ENCODE data around the gene PCNX3.

Gene PCNX3

DNA sequence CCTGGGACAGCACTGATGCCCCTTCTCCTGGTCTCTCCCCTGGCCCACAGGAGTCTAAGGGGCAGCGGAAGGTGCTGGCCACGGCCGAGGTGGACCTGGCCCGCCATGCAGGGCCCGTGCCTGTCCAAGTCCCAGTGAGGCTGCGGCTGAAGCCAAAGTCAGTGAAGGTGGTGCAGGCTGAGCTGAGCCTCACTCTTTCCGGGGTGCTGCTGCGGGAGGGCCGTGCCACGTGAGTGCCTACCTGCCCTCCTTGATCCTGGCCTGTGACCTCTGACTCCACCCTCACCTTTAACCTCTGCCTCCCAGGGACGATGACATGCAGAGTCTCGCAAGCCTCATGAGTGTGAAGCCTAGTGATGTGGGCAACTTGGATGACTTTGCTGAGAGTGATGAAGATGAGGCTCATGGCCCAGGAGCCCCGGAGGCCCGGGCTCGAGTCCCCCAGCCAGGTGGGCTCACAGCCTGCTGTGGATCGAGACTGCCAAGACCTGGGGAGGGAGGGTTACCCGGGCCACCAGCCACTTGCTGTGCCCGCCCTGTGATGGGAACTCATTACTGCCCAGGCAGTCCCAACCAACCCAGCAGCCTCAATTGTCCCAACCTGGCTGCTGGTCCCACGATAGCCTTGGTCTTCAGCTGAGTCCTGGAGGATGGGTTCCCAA is 35.4 kb upstream of the PCNX3 start:
- DNase-seq (ENCODE audit: low read depth in 2 of 2), result no peak
- no peak for TF ChIP-seq CTCF (IDR thresholded peaks at IDR 0.05; ENCODE audit: low read depth, low read length)
- no peak overlapping the region for H3K4me3 ChIP-seq (replicated peaks in 1 of 2; ENCODE audit: low read depth in 2 of 2, low read length in 2 of 2)

DNA sequence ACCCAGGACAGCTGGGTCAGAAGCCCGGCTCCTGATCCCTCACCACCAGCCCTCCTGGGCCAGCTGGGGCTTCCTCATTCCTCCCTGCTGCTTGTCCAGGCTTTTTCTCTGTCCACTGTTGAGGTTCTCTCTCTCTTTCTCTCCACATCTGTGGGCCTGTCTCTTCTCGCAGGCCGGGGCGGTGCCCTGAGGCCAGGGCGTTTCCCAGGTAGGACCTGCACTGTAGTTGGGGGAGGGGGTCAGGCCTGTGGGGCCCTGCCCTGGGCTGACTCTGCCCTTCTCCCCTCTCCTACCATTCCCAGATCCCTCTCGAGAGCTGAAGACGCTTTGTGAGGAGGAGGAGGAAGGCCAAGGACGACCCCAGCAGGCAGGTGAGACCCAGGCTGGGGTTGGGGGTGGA is 34.8 kb upstream of the PCNX3 start:
- TF ChIP-seq CTCF (IDR thresholded peaks at IDR 0.05; ENCODE audit: low read depth, low read length), result no peak
- DNase-seq (ENCODE audit: low read depth in 2 of 2), result no peak
- no peak overlapping the region for H3K4me3 ChIP-seq (replicated peaks in 1 of 2; ENCODE audit: low read depth in 2 of 2, low read length in 2 of 2)

GRCh38 chr11:65581928-65582327 is 33.6 kb upstream of the PCNX3 start:
- TF ChIP-seq CTCF (IDR thresholded peaks at IDR 0.05; ENCODE audit: low read depth, low read length), result no peak
- H3K4me3 ChIP-seq (replicated peaks in 1 of 2; ENCODE audit: low read depth in 2 of 2, low read length in 2 of 2), result no peak overlapping the region
- no peak for DNase-seq (ENCODE audit: low read depth in 2 of 2)

DNA sequence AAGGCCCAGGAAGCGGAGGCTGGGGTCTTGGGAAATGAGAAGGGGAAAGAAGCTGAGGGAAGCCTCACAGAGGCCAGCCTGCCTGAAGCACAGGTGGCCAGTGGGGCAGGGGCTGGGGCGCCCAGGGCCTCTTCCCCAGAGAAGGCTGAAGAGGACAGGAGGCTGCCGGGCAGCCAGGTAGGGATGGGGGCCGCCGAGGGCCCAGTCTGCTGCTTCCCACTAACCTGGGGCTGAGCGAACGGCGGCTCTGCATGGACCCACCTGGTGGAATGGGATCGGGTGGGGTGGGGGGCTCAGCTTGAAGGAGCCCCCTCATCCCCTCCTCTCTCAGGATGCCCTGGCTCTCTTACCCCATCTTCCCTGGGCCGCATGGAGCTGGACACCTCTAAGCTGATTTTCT is 32.0 kb upstream of the PCNX3 start:
- H3K4me3 ChIP-seq (replicated peaks in 1 of 2; ENCODE audit: low read depth in 2 of 2, low read length in 2 of 2), result no peak overlapping the region
- DNase-seq (ENCODE audit: low read depth in 2 of 2), result no peak
- no peak for TF ChIP-seq CTCF (IDR thresholded peaks at IDR 0.05; ENCODE audit: low read depth, low read length)

DNA sequence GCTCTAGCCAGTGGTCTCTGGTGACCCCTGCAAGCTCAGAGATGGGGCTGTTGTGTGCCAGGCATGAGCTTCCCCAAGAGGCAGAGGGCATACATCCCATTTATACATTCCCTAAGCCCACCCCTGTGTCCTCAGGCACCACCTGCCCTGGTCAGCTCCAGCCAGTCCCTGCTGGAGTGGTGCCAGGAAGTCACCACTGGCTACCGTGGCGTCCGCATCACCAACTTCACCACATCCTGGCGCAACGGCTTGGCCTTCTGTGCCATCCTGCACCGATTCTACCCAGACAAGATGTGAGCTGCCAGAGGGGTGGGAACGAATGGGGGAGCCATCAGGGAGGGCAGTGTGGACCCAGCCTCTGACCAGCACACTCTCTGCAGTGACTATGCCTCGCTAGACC is 31.5 kb upstream of the PCNX3 start:
- no peak overlapping the region for H3K4me3 ChIP-seq (replicated peaks in 1 of 2; ENCODE audit: low read depth in 2 of 2, low read length in 2 of 2)
- DNase-seq (ENCODE audit: low read depth in 2 of 2), result no peak
- TF ChIP-seq CTCF (IDR thresholded peaks at IDR 0.05; ENCODE audit: low read depth, low read length), result no peak

- no peak overlapping the region for H3K4me3 ChIP-seq (replicated peaks in 1 of 2; ENCODE audit: low read depth in 2 of 2, low read length in 2 of 2)
- TF ChIP-seq CTCF (IDR thresholded peaks at IDR 0.05; ENCODE audit: low read depth, low read length), result no peak
These were observed 30.8 kb upstream of the PCNX3 start for GRCh38 chr11:65584723-65585171.

More at GRCh38 chr11:65584723-65585171, 30.8 kb upstream of the PCNX3 start:
- no peak for DNase-seq (ENCODE audit: low read depth in 2 of 2)
